Stimulated activated CD8-positive, alpha-beta memory T cell treated with anti-CD3 and anti-CD28 coated beads, Interleukin-15, amount 100 ng/mL, for 48 hours (primary cell): ENCODE measurements around the gene CLASP1.
"Not testable (repeated sequence)": the region's sequence is repeated elsewhere in the genome, so short reads cannot be mapped to it uniquely, and the experiment has no call there.

Experiments used
- DNase-seq, 2 donors: peaks; one replicate each; pipeline ENCODE4 v3.0.0-alpha.2; 2020; ENCODE audit warnings: low read depth in 2 of 2

CLASP1 gene

DNA sequence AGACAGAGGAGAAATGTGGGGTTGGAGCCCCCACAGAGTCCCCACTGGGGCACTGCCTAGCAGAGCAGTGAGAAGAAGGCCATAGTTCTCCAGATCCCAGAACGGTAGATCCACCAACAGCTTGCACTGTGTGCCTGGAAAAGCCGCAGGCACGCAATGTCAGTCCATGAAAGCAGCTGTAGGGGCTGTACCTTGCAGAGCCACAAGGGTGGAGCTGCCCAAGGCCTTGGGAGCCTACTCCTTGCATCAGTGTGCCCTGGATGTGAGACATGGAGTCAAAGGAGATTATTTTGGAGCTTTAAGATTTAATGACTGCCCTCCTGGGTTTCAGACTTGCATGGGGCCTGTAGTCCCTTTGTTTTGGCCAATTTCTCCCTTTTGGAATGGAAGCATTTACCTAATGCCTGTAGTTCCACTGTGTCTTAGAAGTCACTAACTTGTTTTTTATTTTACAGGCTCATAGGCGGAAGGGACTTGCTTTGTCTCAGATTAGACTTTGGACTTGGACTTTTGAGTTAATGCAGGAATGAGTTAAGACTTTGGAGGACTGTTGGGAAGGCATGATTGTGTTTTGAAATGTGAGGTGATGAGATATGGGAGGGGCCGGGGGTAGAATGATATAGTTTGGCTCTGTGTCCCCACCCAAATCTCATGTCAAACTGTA, 274.7 kb downstream of the CLASP1 start:
- not testable (repeated sequence) for DNase-seq

DNA sequence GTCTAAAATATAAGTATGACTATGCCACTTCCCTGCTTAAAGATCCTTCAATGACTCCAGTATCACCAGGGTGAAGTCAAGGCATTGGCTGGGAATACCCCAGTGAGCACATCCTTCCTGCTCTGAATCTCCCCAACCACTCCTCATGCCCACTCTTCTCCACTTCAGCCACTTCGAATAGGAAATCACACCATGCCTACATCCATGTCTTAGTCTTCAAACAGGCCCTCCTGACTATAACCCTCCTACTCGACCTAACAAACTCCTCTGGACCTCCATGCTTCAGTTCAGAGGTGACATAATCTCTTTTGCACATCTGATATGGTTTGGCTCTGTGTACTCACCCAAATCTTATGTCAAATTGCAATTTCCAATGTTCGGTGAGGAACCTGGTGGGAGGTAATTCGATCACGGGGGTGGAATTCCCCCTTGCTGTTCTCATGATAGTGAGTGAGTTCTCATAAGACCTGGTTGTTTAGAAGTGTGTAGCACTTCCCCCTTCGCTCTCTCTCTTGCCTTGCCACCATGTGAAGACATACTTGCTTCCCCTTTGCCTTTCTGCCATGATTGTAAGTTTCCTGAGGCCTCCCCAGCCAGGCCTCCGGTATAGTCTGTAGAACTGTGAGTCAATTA, 276.4 kb downstream of the CLASP1 start:
- DNase-seq, result no peak

GRCh38 chr2:121372082-121372481, 277.2 kb downstream of the CLASP1 start:
- DNase-seq, result no peak

DNA sequence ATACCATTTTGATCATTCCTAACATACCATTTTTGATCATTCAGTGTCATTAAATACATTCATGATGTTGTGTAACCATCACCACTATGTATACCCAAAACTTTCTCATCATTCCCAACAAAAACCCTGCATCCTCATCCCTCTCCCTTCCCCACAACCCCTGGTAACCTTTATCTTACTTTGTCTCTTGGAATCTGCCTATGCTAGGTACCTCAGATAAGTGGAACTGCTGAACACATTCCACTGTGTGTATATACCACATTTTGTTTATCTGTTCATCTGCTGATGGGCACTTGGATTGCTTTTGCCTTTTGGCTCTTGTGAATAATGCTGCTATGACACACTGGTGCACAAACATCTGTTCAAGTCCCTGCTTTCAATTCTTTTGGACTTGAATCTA, 280.4 kb downstream of the CLASP1 start:
- DNase-seq, result no peak

DNA sequence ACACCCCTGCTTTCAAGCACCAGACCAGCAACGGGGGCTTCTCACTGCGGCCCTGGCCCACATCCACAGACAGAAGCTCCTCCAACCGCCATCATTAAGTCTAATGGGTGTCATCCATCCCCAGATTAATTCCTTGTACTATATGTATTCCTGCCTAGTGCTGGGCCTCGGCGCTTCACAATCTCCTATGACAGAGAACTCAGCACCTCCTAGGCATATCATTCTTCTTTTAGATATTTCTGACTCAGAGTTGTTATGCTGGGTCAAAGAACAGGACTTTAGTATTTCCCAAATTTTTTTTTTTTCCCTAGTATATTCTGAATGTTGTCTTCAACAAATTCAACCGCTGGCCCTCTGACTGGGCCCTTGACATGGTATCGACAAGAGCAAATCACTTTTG, 281.1 kb downstream of the CLASP1 start:
- DNase-seq, result no peak

GRCh38 chr2:121367246-121367900, 281.9 kb downstream of the CLASP1 start:
- no peak for DNase-seq

DNA sequence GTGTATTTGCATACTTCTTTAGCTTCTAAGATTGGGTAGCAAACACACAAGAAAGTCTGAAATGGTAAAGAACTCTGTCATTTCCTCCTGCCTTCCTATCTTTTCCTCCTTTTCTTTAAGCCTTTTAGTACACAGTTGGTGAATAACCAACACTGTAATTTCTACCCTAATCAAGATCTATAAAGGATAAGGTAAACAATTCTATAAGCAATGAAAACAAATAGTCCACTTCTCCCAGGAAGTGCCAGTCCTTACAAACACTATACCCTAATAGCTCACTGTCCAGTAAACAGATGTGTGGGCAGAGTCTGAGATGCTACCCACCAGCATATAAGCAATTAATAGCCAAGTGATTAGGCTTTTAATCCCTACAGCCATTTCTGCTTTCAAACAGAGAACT, 283.2 kb downstream of the CLASP1 start:
- no peak for DNase-seq

DNA sequence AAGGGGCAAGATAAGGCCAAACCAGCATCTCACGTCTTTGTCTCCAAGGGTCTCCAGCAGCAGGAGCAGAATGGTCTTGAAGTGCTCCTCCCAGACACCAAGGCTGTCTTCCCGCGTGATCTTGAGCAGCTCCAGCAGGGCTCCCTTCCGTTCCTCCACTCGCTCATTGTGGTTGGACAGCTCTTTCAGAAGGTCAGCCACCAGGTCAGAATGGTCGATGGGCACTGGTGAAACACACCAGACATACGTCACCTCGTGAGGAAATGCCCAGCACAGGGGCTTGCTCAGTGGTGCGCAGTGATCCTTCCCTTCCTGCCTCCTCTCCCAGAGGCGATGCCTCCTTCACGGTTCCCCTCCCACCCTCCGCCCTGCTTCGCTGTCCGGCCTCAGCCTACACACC, 284.2 kb downstream of the CLASP1 start:
- no peak for DNase-seq

DNA sequence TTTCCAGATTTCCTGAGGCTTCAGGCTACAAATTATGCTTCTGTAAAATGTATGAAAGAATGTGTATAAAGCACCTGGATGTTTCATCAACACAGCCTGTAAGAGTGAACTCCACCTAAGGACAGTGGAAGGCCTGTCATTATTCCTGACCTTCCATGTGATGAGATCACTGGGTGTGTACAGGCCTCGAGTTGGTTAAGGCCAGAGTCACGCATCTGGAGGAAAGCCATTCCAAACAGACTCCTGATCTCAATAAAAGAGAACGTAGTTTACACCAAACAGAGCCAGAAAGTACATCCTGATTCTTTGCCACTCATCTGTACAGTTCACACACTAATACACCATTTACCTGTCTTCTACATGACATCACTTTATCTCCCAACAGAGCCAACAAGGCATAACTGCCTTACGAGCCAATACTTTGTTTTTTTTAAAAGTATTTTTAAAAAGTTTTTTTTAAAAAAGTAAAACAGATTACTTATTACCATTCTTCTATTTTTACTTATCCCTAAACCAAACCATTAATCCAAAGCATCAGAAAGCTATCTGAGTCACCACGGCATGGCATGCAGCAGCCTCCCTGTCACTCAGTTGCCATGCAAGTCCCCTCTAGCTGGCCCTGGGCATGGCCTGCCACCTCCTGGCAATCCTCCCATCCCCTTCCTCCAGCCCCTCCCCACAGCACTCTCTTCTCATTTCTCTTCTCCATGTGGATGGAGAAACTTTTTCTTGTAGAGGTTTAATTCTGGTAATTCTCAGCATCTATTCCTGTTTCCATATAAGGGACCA, 285.4 kb downstream of the CLASP1 start:
- DNase-seq, result no peak

DNA sequence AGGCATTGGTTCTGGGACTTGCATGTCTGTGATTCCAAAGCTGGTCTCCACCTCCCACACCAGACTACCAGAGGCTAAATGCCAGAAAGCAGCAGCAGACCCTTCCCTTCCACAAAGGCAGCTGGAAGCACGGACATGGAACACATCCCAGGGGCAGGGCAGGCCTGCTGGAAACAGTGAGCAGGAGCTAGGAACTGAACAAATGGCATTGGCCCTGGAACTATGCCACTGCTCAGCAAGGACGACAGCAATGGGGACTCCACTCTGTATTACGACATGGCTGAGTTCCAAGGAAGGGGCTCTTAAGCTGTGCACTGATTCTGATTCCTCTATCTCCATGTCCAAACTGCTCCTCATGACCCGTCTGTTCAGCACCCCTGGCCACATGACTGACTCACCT, 286.5 kb downstream of the CLASP1 start:
- DNase-seq, result no peak

GRCh38 chr2:121362226-121362625, 287.0 kb downstream of the CLASP1 start:
- no peak for DNase-seq

- DNase-seq, result no peak
These were observed 288.5 kb downstream of the CLASP1 start for GRCh38 chr2:121360566-121361300.

DNA sequence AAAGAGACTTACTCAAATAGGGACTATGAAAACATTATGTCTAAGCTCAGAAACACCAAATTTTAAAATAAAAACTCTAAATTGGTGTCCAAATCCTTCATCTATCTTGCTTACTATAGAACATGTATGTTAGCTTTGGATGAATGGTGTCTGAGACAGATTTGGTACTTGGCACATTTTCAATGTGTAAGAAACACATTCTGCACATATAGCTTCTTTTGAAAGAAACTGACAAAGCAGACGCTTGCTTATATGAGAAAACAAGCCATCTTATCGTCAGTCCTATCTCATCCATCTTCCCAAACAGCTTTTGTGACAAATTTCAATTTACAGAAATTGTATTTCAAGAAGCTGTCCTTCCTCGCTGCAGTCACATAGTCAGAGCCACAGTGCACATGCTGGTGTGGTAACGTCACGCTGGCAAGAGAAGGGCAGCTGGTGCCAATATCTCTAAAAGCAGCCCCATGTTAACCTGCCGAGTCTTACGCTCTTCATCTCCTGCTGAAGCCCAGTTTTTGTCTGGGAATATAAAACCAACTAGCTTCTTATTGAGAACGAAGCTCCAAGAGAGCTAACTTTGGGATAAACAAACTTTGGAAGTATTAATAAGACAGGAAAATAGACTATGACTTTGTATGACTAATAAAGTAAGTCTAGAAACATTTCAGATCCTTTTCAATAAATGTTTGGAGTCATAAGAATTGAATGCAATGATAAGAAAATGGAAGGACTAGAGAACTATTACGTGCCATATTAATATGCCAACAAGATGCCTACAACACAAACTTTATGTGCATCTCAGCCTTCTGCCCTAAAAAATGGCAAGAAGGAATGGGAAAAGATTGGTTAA, 289.3 kb downstream of the CLASP1 start:
- DNase-seq, result no peak

DNA sequence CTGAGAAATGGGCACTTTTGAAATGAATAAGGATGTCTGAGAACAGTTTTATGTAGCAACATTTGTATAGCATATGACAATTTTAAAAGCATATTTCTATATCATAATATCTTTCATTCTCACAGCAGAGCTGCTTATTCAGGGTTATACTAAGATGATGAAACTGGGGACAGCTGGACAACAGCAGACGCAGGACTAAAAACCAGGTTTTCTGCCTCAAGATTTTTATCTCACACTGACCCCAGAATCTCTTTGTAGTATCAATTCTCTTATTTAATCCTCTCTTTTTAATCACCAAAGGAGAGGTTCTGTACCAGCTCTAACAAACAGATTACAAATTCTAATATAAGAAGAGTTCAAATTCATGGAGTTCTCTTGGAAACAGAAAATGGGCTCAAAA, 290.1 kb downstream of the CLASP1 start:
- no peak for DNase-seq

- DNase-seq, result no peak
These were observed 291.0 kb downstream of the CLASP1 start for GRCh38 chr2:121358291-121358690.

DNA sequence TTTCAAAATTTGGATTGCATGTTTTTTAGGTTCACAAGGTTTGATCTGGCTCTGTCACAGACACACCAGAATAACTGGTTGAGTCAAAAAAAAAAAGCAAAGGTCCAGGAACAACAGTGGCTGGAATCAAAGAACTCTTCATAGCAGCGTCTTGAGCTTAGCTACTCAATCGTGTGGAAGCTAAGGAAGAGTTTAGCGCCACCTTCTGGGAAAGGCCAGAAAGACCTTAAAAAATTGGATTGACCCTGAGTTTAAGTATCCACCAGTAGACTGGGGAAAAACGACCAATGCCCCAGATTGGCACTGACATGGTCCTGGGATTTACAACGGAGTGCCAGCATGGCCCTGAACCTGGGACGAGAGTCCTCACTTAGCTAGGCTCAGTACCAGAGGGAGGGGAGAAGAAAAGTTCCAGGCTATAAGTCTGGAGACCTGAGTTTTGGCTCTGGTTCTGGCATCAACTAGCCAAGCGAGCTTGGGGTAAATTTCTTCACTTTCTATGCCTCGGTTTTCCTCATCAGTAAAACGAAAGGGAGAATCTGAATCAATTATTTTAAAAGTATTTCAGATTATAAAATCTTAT, 293.1 kb downstream of the CLASP1 start:
- no peak for DNase-seq

- DNase-seq, result no peak
These were observed 293.8 kb downstream of the CLASP1 start for GRCh38 chr2:121355488-121355887.

DNA sequence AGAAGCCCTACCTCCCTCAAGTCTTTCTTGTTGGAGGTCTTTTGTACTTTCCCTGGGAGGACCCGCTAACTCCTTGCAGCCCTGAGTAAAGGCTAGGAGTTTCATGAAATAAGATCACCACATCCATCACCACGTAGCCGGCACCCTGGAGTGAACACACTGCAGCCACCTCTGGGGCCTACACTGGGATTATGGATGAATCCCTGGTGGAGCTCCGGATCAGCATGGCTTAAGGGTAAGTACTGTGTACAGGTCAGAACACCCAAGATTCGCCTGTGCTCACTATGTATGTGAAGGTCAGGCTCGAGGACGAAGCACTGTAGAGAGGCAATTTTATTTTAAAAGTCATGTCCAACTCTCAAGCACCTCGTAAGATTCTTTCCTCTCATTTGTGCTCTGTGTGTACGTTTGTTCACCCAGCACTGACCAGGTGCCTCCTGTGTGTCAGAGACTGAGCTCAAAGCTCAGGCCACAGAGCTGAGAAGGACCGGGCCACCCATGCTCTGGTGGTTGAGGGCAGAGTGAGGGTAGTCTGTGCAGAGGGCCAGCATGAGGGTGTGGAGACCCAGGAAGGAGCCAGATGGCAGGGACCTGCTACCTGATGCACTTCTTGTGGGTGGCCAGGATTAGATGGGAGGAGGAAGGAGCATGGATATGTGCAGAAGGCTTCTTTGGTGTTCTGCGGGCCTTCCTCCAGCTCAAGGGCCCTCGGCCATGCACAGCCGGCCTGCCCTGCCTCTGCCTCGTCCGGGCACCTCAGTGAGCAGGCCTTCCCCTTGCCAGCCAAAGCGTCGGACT, 297.5 kb downstream of the CLASP1 start:
- no peak for DNase-seq

DNA sequence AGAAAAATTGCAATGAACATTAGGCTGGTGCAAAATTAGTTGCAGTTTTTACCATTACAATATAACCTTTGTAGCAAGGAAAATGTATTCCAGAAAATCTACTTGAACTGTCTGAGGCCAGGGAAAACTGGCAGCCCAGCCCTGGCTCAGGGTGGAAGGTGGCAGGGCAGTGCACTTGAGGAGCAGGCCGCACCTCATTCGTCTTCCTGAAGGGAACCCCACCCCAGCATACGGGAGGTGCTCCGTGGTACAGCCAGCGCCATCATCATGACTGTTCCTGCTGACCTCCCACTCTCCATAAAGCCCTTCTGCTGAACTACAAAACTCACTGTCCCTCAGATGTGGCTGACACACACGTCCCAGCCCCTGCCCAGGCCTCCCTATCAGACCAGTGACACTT, 298.4 kb downstream of the CLASP1 start:
- no peak for DNase-seq

DNA sequence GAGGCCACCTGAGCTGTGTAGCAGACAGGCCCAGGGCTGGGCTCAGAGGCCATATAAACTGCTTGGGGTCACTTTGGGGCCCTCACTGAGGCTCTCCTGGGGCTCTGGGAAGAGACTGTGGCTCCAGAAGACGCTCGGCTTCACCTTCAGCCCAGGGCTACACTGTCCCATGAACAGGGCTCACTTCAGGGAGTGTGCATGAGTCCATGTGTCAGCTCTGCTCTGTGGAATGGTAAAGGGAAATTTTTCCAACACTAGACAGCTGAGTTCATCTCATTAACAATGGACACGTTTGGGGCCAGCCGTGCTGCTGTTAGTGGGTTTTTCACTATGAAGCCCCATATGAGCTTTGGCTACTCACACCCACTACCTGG, 298.9 kb downstream of the CLASP1 start:
- no peak for DNase-seq
